IMR-90 (cell line): ENCODE measurements around the gene DENND1B. TPM values are rescaled to one million over a fixed set of nuclear protein-coding genes. Genes with fewer than 3 reads are reported as not detected.

Source experiments
- ATAC-seq: fragments of 200-7000 bp; cut with Tn5 transposase; 2 replicates; pipeline ENCODE4 v1.9.1; 2020; ENCODE audit warnings: low read depth, mild to moderate bottlenecking, moderate library complexity
- BruUV-seq: library from RNA; stranded (reverse); fragments of 400-500 nt; replicated peaks from 2 replicates; lab custom pipeline; 2021; lab: Mats Ljungman, UMichigan
- CTCF ChIA-PET: fragments of 300-600 bp; formaldehyde crosslinking; extraction: SDS; loops from one replicate; lab custom pipeline; 2021; ENCODE audit warnings: antibody characterized with exemption; lab: Yijun Ruan, JAX
- POLR2A ChIA-PET: fragments of 300-600 bp; sonication (Branson Sonifier 250); formaldehyde crosslinking; loops from one replicate; lab custom pipeline; 2022; ENCODE audit warnings: antibody characterized with exemption; ENCODE audit not compliant: unreplicated experiment; lab: Charles Lee
- DNase-seq: peaks from one replicate; pipeline ENCODE4 v3.0.0; 2013
- H2AFZ ChIP-seq: replicated peaks from 2 replicates; pipeline ENCODE3; 2013; ENCODE audit warnings: low read length, mild to moderate bottlenecking; ENCODE audit not compliant: poor library complexity
- H2AK5ac ChIP-seq: 2 replicates; pipeline ENCODE4 v1.6.1; 2013; ENCODE audit warnings: low read depth, low read length, inconsistent platforms
- H2AK9ac ChIP-seq: replicated peaks from 2 replicates; pipeline ENCODE3; 2013; ENCODE audit warnings: mild to moderate bottlenecking, low read depth, low read length, moderate library complexity; ENCODE audit not compliant: poor library complexity
- H2BK120ac ChIP-seq: 2 replicates; pipeline ENCODE4 v1.6.1; 2013; ENCODE audit warnings: low read depth, low read length, inconsistent platforms
- H2BK15ac ChIP-seq: 3 replicates; pipeline ENCODE4 v1.6.1; 2013; ENCODE audit warnings: low read depth, low read length, inconsistent platforms
- H2BK20ac ChIP-seq: 2 replicates; pipeline ENCODE4 v1.6.1; 2013; ENCODE audit warnings: low read depth, mild to moderate bottlenecking, inconsistent platforms, low read length, moderate library complexity
- H2BK5ac ChIP-seq: 2 replicates; pipeline ENCODE4 v1.6.1; 2013; ENCODE audit warnings: mild to moderate bottlenecking, low read depth, low read length, inconsistent platforms; ENCODE audit not compliant: poor library complexity, severe bottlenecking
- H3K14ac ChIP-seq: replicated peaks from 2 replicates; pipeline ENCODE4 v1.6.1; 2013; ENCODE audit warnings: low read depth, low read length, inconsistent platforms
- H3K18ac ChIP-seq: 2 replicates; pipeline ENCODE4 v1.6.1; 2013; ENCODE audit warnings: low read depth, low read length, control low read depth
- H3K23ac ChIP-seq: 2 replicates; pipeline ENCODE4 v1.6.1; 2013; ENCODE audit warnings: low read depth, low read length, inconsistent platforms
- H3K27ac ChIP-seq: 2 replicates; pipeline ENCODE4 v1.5.1; 2013; ENCODE audit warnings: mild to moderate bottlenecking, control low read depth, low read length; ENCODE audit not compliant: insufficient read depth
- H3K27me3 ChIP-seq: 2 replicates; pipeline ENCODE4 v1.6.1; 2013; ENCODE audit warnings: low read length; ENCODE audit not compliant: control insufficient read depth, insufficient read depth
- H3K36me3 ChIP-seq: 2 replicates; pipeline ENCODE4 v1.6.1; 2013; ENCODE audit warnings: low read length, mixed read lengths; ENCODE audit not compliant: control insufficient read depth, insufficient read depth
- H3K4ac ChIP-seq: 2 replicates; pipeline ENCODE4 v1.6.1; 2013; ENCODE audit warnings: low read depth, low read length, inconsistent platforms
- H3K4me1 ChIP-seq: 2 replicates; pipeline ENCODE4 v1.6.1; 2013; ENCODE audit warnings: low read length, mixed read lengths; ENCODE audit not compliant: control insufficient read depth, insufficient read depth
- H3K4me2 ChIP-seq: 2 replicates; pipeline ENCODE4 v1.6.1; 2013; ENCODE audit warnings: low read depth, mild to moderate bottlenecking, control low read depth, low read length, moderate library complexity
- H3K4me3 ChIP-seq: 2 replicates; pipeline ENCODE4 v1.5.1; 2013; ENCODE audit warnings: low read depth, mild to moderate bottlenecking, control low read depth, low read length, moderate library complexity; ENCODE audit not compliant: insufficient read depth
- H3K56ac ChIP-seq: 2 replicates; pipeline ENCODE4 v1.6.1; 2013; ENCODE audit warnings: low read length, inconsistent platforms; ENCODE audit not compliant: insufficient read depth; ENCODE audit errors: extremely low read depth
- H3K79me1 ChIP-seq, 2 experiments: 2 replicates each; pipeline ENCODE4 v1.6.1; 2013; ENCODE audit warnings: low read length in 2 of 2, inconsistent platforms in 1 of 2, low read depth in 1 of 2
- H3K9ac ChIP-seq: 2 replicates; pipeline ENCODE4 v1.6.1; 2013; ENCODE audit warnings: low read depth, low read length, control low read depth
- H3K9me1 ChIP-seq: 2 replicates; pipeline ENCODE4 v1.6.1; 2013; ENCODE audit warnings: low read length, inconsistent platforms; ENCODE audit not compliant: insufficient read depth
- H3K9me3 ChIP-seq: 2 replicates; pipeline ENCODE4 v1.6.1; 2013; ENCODE audit warnings: low read length; ENCODE audit not compliant: control insufficient read depth, insufficient read depth
- H4K20me1 ChIP-seq: 2 replicates; pipeline ENCODE4 v1.6.1; 2013; ENCODE audit warnings: low read length, inconsistent platforms; ENCODE audit not compliant: insufficient read depth
- H4K5ac ChIP-seq: 2 replicates; pipeline ENCODE4 v1.6.1; 2013; ENCODE audit warnings: mild to moderate bottlenecking, low read depth, low read length, control low read depth
- H4K8ac ChIP-seq, 2 experiments: 2 replicates each; pipeline ENCODE4 v1.6.1; 2013; ENCODE audit warnings: low read depth in 2 of 2, low read length in 2 of 2, control low read depth in 1 of 2, inconsistent platforms in 1 of 2
- H4K91ac ChIP-seq: 2 replicates; pipeline ENCODE4 v1.6.1; 2013; ENCODE audit warnings: low read depth, low read length, inconsistent platforms; ENCODE audit not compliant: insufficient read depth
- BHLHE40 ChIP-seq: fragments of 150-350 bp; IDR thresholded peaks from 2 replicates; pipeline ENCODE4 v1.6.1; 2016; ENCODE audit warnings: mild to moderate bottlenecking, low read depth, low read length
- CEBPB ChIP-seq: IDR thresholded peaks from 2 replicates; pipeline ENCODE4 v1.6.1; 2012; ENCODE audit warnings: low read depth, low read length, improper control_type of control experiment
- CHD1 ChIP-seq: IDR thresholded peaks from 2 replicates; pipeline ENCODE4 v1.6.1; 2012; ENCODE audit warnings: low read depth, low read length, improper control_type of control experiment
- FOS ChIP-seq: fragments of 150-350 bp; IDR thresholded peaks from 2 replicates; pipeline ENCODE4 v1.6.1; 2016; ENCODE audit warnings: low read depth, low read length
- MAFK ChIP-seq: IDR thresholded peaks from 2 replicates; pipeline ENCODE4 v1.6.1; 2012; ENCODE audit warnings: low read depth, low read length, improper control_type of control experiment
- MAZ ChIP-seq: IDR thresholded peaks from 2 replicates; pipeline ENCODE4 v1.6.1; 2012; ENCODE audit warnings: low read depth, mild to moderate bottlenecking, low read length, improper control_type of control experiment, moderate library complexity, borderline replicate concordance
- MXI1 ChIP-seq: IDR thresholded peaks from 2 replicates; pipeline ENCODE4 v1.6.1; 2012; ENCODE audit warnings: low read depth, mild to moderate bottlenecking, low read length, moderate library complexity, borderline replicate concordance
- NFE2L2 ChIP-seq: fragments of 150-350 bp; IDR thresholded peaks from 2 replicates; pipeline ENCODE4 v1.6.1; 2016; ENCODE audit warnings: low read depth, mild to moderate bottlenecking, low read length
- POLR2A ChIP-seq: IDR thresholded peaks from 2 replicates; pipeline ENCODE4 v1.6.1; 2012; ENCODE audit warnings: mild to moderate bottlenecking, low read depth, low read length
- RAD21 ChIP-seq: IDR thresholded peaks from 2 replicates; pipeline ENCODE4 v1.6.1; 2012; ENCODE audit warnings: low read length, improper control_type of control experiment
- RCOR1 ChIP-seq: IDR thresholded peaks from 2 replicates; pipeline ENCODE4 v1.6.1; 2012; ENCODE audit warnings: mild to moderate bottlenecking, low read length, improper control_type of control experiment; ENCODE audit not compliant: insufficient replicate concordance
- SMC3 ChIP-seq: fragments of 150-350 bp; IDR thresholded peaks from 2 replicates; pipeline ENCODE4 v1.6.1; 2016; ENCODE audit warnings: low read depth, mild to moderate bottlenecking, antibody characterized with exemption, low read length, moderate library complexity
- WGBS, 2 experiments: methylation state at CpG; one replicate each; pipeline versions ENCODE4 v1.1.5 to v1.1.7; 2013; ENCODE audit warnings: missing lambda C conversion rate in 2 of 2; ENCODE audit not compliant: insufficient read length in 1 of 2; ENCODE audit errors: extremely low coverage in 2 of 2; 5-methylcytosine and 5-hydroxymethylcytosine counted together
- dilution Hi-C: fragments of 300-500 bp; cut with HindIII; formaldehyde crosslinking; loops from one replicate; pipeline ENCODE4 v1.14.3; 2018; ENCODE audit warnings: low sequenced_read_pairs; ENCODE audit not compliant: unreplicated experiment
- in situ Hi-C: fragments of 300-500 bp; cut with MboI; formaldehyde crosslinking; loops from 3 replicates; pipeline ENCODE4 v1.14.3; 2019; ENCODE audit warnings: low sequenced_read_pairs, inconsistent platforms, mixed read lengths
- intact Hi-C: fragments of 100-400 bp; cut with micrococcal nuclease; formaldehyde crosslinking; loops from 2 replicates; pipeline ENCODE4 v1.10.0; 2022
- polyA plus RNA-seq, 3 experiments: library from polyadenylated mRNA; depleted of rRNA; stranded (reverse); fragments of >200 nt; gene quantifications; 2 replicates each; pipeline ENCODE4 v1.2.3, GENCODE V29; 2012; ENCODE audit warnings: low replicate concordance in 1 of 3
- total RNA-seq: library from RNA; depleted of rRNA; stranded (reverse); fragments of >200 nt; gene quantifications from 2 replicates; pipeline ENCODE4 v1.2.3, GENCODE V29; 2012
- TF ChIP-seq, protein P1 (sequence below): conservative IDR thresholded peaks from 2 replicates; pipeline ENCODE4 v1.5.1; 2012; ENCODE audit warnings: mild to moderate bottlenecking, low read depth, low read length, improper control_type of control experiment
- TF ChIP-seq, protein P2 (sequence below): fragments of 150-350 bp; IDR thresholded peaks from 2 replicates; pipeline ENCODE4 v1.6.1; 2017; ENCODE audit warnings: mild to moderate bottlenecking, antibody characterized with exemption, low read length, low read depth

The DENND1B gene
- total and polyA plus RNA-seq, 2 of the 4 experiments (the other 2 are of a cell fraction): 4.0 to 24.2 TPM

- Histone ChIP-seq H3K23ac (no peak overlapping the region), H2BK20ac (no peak overlapping the region), H2AK5ac (no peak overlapping the region), H2BK5ac (no peak overlapping the region), H3K4me3 (no peak overlapping the region), H3K14ac (no peak overlapping the region), H3K4ac (no peak overlapping the region), H2BK15ac (no peak overlapping the region), H3K36me3 (no peaks in the 10 kb centered on the region), H3K56ac (no peak overlapping the region), H4K20me1 (no peaks in the 10 kb centered on the region), H3K9ac (no peak overlapping the region), H4K8ac (no peak overlapping the region), H2BK120ac (no peak overlapping the region), H3K18ac (no peak overlapping the region), H3K79me1 (peaks cover 0 to 2% of the 10 kb centered on the region in 2 experiments; a peak in 1 of 4 replicates), H3K4me2 (no peak overlapping the region), H3K9me1 (no peaks in the 10 kb centered on the region), H3K27me3 (no peaks in the 10 kb centered on the region), H4K91ac (no peak overlapping the region), H2AK9ac (no peak overlapping the region), H3K4me1 (no peaks in the 10 kb centered on the region), H4K5ac (no peak overlapping the region), H2AFZ (no peak overlapping the region), H3K9me3 (no peaks in the 10 kb centered on the region), H3K27ac (no peak overlapping the region)
- ATAC-seq (no peak), DNase-seq (no peak)
- ChIA-PET CTCF (interaction anchor here (1.1 kb wide), 1 partner anchor 163 kb away, joined by 14 read pairs; no protein-coding TSS in a partner anchor), POLR2A (no interaction called here)
- in situ Hi-C loops (no loop called here), intact Hi-C loops (no loop called here), dilution Hi-C loops (no loop called here)
- TF ChIP-seq, protein P1, sequence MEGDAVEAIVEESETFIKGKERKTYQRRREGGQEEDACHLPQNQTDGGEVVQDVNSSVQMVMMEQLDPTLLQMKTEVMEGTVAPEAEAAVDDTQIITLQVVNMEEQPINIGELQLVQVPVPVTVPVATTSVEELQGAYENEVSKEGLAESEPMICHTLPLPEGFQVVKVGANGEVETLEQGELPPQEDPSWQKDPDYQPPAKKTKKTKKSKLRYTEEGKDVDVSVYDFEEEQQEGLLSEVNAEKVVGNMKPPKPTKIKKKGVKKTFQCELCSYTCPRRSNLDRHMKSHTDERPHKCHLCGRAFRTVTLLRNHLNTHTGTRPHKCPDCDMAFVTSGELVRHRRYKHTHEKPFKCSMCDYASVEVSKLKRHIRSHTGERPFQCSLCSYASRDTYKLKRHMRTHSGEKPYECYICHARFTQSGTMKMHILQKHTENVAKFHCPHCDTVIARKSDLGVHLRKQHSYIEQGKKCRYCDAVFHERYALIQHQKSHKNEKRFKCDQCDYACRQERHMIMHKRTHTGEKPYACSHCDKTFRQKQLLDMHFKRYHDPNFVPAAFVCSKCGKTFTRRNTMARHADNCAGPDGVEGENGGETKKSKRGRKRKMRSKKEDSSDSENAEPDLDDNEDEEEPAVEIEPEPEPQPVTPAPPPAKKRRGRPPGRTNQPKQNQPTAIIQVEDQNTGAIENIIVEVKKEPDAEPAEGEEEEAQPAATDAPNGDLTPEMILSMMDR: no peak
- TF ChIP-seq MAFK (no peak), RAD21 (no peak), NFE2L2 (no peak), BHLHE40 (no peak), CHD1 (no peak), MXI1 (no peak), RCOR1 (no peak), FOS (no peak), POLR2A (no peak), MAZ (no peak), SMC3 (no peak), CEBPB (no peak)
- TF ChIP-seq, protein P2, sequence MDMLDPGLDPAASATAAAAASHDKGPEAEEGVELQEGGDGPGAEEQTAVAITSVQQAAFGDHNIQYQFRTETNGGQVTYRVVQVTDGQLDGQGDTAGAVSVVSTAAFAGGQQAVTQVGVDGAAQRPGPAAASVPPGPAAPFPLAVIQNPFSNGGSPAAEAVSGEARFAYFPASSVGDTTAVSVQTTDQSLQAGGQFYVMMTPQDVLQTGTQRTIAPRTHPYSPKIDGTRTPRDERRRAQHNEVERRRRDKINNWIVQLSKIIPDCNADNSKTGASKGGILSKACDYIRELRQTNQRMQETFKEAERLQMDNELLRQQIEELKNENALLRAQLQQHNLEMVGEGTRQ: no peak
- no TSS peak for BruUV-seq
- no CpG with 5 or more reads among the region's 3 CpGs for WGBS, 2 experiments
Measured at GRCh38 chr1:197705941-197706340, 69.3 kb downstream of the DENND1B start.
